OCI-LY3 (cell line): ENCODE measurements around the gene ITPKB.

Experiments
- CTCF ChIP-seq: fragments of 200-600, 300-600 bp; sonication (generic); IDR thresholded peaks from 2 replicates; pipeline ENCODE4 v1.5.1; 2014; ENCODE audit warnings: antibody characterized with exemption, low read length, low read depth
- EZH2phosphoT487 ChIP-seq: fragments of 200-600 bp; shearing (Covaris generic); IDR thresholded peaks from 2 replicates; pipeline ENCODE4 v1.6.1; 2018; ENCODE audit warnings: antibody characterized with exemption, mixed run types, low read depth

- no peak for TF ChIP-seq CTCF
- no peak for TF ChIP-seq EZH2phosphoT487
These were observed 82.9 kb downstream of the ITPKB start for GRCh38 chr1:226656201-226656600.
